ENCODE measurements around the gene TELO2.

TELO2 gene

DNA sequence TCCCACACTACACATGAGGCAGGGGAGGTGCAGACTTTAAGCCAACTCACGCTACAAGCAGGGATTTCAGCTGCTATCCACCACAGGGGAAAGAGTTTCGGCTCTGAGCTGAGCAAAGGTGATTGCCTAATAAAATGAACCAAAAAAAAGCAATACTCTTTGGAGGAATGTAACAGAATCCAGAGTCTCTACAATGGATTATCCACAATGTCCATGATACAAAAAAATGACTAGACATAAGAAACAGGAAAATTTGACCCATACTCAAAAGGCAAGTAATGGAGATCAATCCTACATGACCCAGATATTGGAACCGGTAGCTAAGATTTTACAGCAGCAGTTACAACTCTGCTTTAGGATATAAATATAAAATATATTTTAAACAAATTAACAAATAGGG lies 21.3 kb downstream of the TELO2 start:
- no peak for DNase-seq (ENCODE audit: low spot score)
- TF ChIP-seq, protein P1, sequence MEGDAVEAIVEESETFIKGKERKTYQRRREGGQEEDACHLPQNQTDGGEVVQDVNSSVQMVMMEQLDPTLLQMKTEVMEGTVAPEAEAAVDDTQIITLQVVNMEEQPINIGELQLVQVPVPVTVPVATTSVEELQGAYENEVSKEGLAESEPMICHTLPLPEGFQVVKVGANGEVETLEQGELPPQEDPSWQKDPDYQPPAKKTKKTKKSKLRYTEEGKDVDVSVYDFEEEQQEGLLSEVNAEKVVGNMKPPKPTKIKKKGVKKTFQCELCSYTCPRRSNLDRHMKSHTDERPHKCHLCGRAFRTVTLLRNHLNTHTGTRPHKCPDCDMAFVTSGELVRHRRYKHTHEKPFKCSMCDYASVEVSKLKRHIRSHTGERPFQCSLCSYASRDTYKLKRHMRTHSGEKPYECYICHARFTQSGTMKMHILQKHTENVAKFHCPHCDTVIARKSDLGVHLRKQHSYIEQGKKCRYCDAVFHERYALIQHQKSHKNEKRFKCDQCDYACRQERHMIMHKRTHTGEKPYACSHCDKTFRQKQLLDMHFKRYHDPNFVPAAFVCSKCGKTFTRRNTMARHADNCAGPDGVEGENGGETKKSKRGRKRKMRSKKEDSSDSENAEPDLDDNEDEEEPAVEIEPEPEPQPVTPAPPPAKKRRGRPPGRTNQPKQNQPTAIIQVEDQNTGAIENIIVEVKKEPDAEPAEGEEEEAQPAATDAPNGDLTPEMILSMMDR (IDR thresholded peaks at IDR 0.05; ENCODE audit: borderline replicate concordance, control extremely low read depth, extremely low read depth, insufficient read depth, missing control alignments), result no peak
- in situ Hi-C loops (cut with MboI; ENCODE audit: low sequenced_read_pairs, unreplicated experiment), result no loop called here

DNA sequence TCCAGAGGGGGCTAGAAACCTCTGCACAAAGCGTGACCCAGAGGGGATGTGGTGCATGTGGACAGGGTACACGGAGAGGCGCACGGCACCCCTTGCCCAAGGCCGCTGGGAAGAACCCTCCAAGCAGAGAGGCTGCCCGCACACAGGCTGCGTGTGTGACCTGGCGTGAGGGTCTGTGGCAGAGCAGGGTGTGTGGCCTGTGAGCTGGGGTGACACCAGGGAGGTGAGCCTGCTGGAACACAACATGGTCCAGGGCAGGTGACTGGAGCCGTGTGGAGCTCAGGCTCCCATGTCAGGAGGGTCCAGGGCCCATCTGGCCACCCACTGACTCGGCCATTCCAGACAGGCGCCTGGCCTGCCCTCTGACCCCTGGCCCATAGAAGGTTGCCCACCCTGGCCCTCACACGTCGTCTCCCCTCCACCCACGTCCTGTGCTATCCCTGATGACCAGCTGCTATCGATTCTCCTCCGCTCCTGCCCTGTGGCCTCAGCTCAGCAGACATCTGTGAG lies 25.5 kb downstream of the TELO2 start:
- TF ChIP-seq, protein P1 (IDR thresholded peaks at IDR 0.05; ENCODE audit: borderline replicate concordance, control extremely low read depth, extremely low read depth, insufficient read depth, missing control alignments), result no peak
- in situ Hi-C loops (cut with MboI; ENCODE audit: low sequenced_read_pairs, unreplicated experiment), result no loop called here
- DNase-seq (ENCODE audit: low spot score), result no peak

DNA sequence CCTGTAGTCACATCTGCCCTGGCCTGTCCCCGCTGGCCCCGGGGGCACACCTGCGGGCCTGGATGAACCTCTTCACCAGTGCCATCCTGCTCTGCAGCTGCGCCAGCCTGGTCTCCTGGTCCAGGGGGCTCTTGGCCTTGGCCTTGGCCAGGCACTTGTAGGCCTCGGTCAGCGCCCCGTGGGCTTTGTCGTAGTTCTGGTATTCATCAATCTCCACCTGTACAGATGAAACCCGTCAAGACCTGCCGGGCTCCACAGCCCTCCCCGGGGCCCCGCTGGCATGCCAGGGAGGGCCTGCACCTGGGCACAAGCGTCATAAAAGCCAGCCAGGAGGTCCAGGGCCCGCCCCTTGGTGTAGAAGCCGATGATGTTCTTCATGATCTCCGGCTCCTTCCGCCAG lies 26.7 kb downstream of the TELO2 start:
- in situ Hi-C loops (cut with MboI; ENCODE audit: low sequenced_read_pairs, unreplicated experiment), result no loop called here
- TF ChIP-seq, protein P1 (IDR thresholded peaks at IDR 0.05; ENCODE audit: borderline replicate concordance, control extremely low read depth, extremely low read depth, insufficient read depth, missing control alignments), result no peak
- no peak for DNase-seq (ENCODE audit: low spot score)

DNA sequence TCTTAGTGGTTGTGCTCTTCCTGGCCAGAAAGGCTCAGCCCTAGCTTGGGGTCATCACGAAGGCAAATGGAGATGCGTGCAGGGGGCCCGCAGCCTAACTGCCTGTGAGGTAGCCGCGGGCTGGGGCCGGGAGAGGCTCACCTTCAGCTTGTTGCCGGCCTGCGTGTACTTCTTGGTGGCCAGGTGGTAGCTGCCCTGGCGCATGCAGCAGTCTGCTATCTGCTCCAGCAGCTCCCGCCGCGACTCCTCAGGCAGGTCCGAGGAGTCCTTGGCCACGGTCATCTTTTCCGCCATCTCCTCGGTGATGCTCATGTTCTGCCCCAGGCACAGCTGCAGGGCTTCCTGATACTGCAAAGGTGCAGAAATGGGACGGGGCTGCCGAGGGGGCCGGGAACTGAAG lies 27.3 kb downstream of the TELO2 start:
- TF ChIP-seq, protein P1 (IDR thresholded peaks at IDR 0.05; ENCODE audit: borderline replicate concordance, control extremely low read depth, extremely low read depth, insufficient read depth, missing control alignments), result no peak
- no peak for DNase-seq (ENCODE audit: low spot score)

DNA sequence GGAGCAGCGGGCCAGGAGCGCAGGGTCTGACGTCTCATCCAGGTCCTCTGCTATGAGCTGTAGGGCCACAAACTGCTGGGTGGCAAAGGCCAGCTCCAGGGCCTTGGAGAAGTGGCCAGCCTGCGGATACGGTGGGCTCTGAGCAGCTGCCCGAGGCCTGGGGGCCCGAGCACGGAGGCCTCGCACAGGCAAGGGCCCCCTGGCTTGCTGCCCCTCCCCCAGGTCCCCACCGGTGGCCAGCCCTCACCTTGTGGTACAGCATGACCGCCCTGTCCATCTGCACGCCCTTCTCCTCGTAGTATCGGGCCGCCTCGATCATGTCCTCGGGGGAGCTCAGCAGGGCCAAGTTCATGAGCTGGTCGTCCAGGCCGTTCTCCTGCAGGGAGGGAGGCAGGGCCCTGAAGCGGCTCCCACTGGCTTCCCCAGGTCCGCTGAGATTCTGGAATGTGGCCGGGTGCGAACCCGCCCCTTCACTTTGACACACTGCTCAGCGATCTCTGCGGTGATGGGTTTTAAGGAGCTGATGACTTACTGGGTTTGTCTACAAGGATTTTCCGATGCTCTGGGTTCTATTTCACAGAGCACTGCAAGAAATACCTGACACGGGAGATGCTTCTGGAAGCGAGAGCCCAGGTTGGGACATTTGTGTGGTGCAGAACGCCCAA lies 30.6 kb downstream of the TELO2 start:
- DNase-seq (ENCODE audit: low spot score), result no peak
- TF ChIP-seq, protein P1 (IDR thresholded peaks at IDR 0.05; ENCODE audit: borderline replicate concordance, control extremely low read depth, extremely low read depth, insufficient read depth, missing control alignments), result no peak
- in situ Hi-C loops (cut with MboI; ENCODE audit: low sequenced_read_pairs, unreplicated experiment), result no loop called here

More for the DNA sequence above, 27.3 kb downstream of the TELO2 start:
- in situ Hi-C loops (cut with MboI; ENCODE audit: low sequenced_read_pairs, unreplicated experiment), result no loop called here

DNA sequence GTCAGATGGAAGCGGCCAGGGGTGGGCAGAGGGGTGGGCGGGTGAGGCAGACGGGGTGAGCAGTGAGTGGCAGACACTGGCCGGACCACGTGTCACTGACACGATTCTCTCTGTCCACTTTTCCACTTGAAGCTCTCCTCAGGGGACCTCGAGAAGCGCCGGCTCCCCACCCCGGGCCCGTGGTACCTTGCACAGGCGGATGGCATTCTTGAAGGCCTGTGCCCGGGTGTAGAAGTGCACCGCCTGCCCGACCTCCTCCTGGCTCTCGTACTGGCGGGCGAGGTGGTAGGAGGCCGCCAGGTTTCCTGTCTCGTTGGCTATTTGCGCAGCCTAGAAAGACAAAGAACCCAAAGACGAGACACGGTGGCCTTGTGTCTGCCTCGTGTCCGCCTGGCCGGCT lies 31.2 kb downstream of the TELO2 start:
- TF ChIP-seq, protein P1 (IDR thresholded peaks at IDR 0.05; ENCODE audit: borderline replicate concordance, control extremely low read depth, extremely low read depth, insufficient read depth, missing control alignments), result no peak
- in situ Hi-C loops (cut with MboI; ENCODE audit: low sequenced_read_pairs, unreplicated experiment), result no loop called here

More for the DNA sequence above, 31.2 kb downstream of the TELO2 start:
- DNase-seq (ENCODE audit: low spot score), result no peak
